Esophagus squamous epithelium (tissue), 5 donors: ENCODE measurements around the gene FNIP2. TPM values are rescaled to one million over a fixed set of nuclear protein-coding genes. Genes with fewer than 3 reads are reported as not detected.

ENCODE experiments used
- DNase-seq: peaks from one replicate; lab custom pipeline; 2025; lab: John Stamatoyannopoulos, UW
- H3K27ac ChIP-seq, 4 donors: fragments of 200-600 bp; sonication (generic); one replicate each; pipeline ENCODE4 v1.5.1; 2016 to 2019; ENCODE audit warnings: mild to moderate bottlenecking in 1 of 4
- H3K27me3 ChIP-seq, 4 donors: fragments of 200-600 bp; sonication (generic); 1 replicate in 3 of 4; 2 replicates in 1 of 4; pipeline versions ENCODE4 v1.5.1 to v1.6.0; 2017 to 2021; ENCODE audit warnings: antibody characterized with exemption in 1 of 4
- H3K36me3 ChIP-seq, 3 donors: fragments of 200-600 bp; sonication (generic); one replicate each; pipeline ENCODE4 v1.5.1; 2016 to 2019
- H3K4me1 ChIP-seq, 3 donors: fragments of 200-600 bp; sonication (generic); one replicate each; pipeline ENCODE4 v1.5.1; 2017 to 2019
- H3K4me3 ChIP-seq, 4 donors: fragments of 200-600 bp; sonication (generic); 1 replicate in 3 of 4; 2 replicates in 1 of 4; pipeline ENCODE4 v1.5.1; 2016 to 2019; ENCODE audit warnings: mild to moderate bottlenecking in 2 of 4, moderate library complexity in 1 of 4
- H3K9me3 ChIP-seq, 3 donors: fragments of 200-600 bp; sonication (generic); one replicate each; pipeline ENCODE4 v1.5.1; 2016 to 2019
- CTCF ChIP-seq, 6 experiments: fragments of 450-650 bp in 4 of 6; fragments of 200-600 bp in 2 of 6; sonication (generic) in 2 of 6; IDR thresholded peaks; one replicate each; pipeline ENCODE4 v1.5.1; 2016 to 2019; ENCODE audit warnings: antibody characterized with exemption in 6 of 6, mild to moderate bottlenecking in 4 of 6, moderate library complexity in 4 of 6
- POLR2A ChIP-seq, 4 donors: fragments of 450-650 bp; IDR thresholded peaks; one replicate each; pipeline ENCODE4 v1.6.1; 2017; ENCODE audit warnings: antibody characterized with exemption in 4 of 4, mild to moderate bottlenecking in 4 of 4, moderate library complexity in 3 of 4
- WGBS, 2 donors: methylation state at CpG; one replicate each; pipeline ENCODE4 v1.1.5; 2018; 5-methylcytosine and 5-hydroxymethylcytosine counted together
- intact Hi-C: fragments of 100-400 bp; cut with DNase I; formaldehyde crosslinking; loops from one replicate; pipeline ENCODE4 v1.15.0; 2022
- total RNA-seq, 4 donors: library from RNA; depleted of rRNA; stranded (reverse); fragments of >200 nt; gene quantifications; one replicate each; pipeline ENCODE4 v1.1.0, GENCODE V29; 2016
- donor health status: DM: yes; HTN: yes; CAD: no.

FNIP2 gene
- total RNA-seq, 4 donors from 2014 or later, result 6.0 to 28.8 (median 12.4) TPM

GRCh38 chr4:158823461-158823873 is 54.6 kb downstream of the FNIP2 start:
- intact Hi-C loops, result no loop called here
- no peak for DNase-seq
- TF ChIP-seq POLR2A (IDR thresholded peaks at IDR 0.05) (no peak), CTCF (IDR thresholded peaks at IDR 0.05) (no peak)
- Histone ChIP-seq H3K9me3 (no peaks in the 10 kb centered on the region), H3K4me3 (no peak overlapping the region), H3K4me1 (peaks cover 4 to 80% (median 52%) of the 10 kb centered on the region in 3 donors), H3K27me3 (no peaks in the 10 kb centered on the region), H3K36me3 (peaks cover 0 to 3% (median 0%) of the 10 kb centered on the region in 3 donors), H3K27ac (no peak overlapping the region)
- WGBS, 2 donors, result 56 to 70% methylated on average over 3 of the region's 3 CpGs

- Histone ChIP-seq H3K27ac (peak overlapping the region in 2 of 4 donors; percentile 2 to 29), H3K27me3 (no peaks in the 10 kb centered on the region), H3K36me3 (peaks cover 0 to 9% (median 0%) of the 10 kb centered on the region in 3 donors), H3K9me3 (no peaks in the 10 kb centered on the region), H3K4me3 (no peak overlapping the region), H3K4me1 (peaks cover 4 to 69% (median 46%) of the 10 kb centered on the region in 3 donors)
- no peak for TF ChIP-seq POLR2A (IDR thresholded peaks at IDR 0.05)
- TF ChIP-seq CTCF (IDR thresholded peaks at IDR 0.05), result no peak
- intact Hi-C loops, result no loop called here
- 71% methylated on average over 7 of the region's 7 CpGs for WGBS, 2 donors
- no peak for DNase-seq
Observed at GRCh38 chr4:158824425-158825274, 55.8 kb downstream of the FNIP2 start.

- Histone ChIP-seq H3K4me3 (no peak overlapping the region), H3K4me1 (peaks cover 4 to 60% (median 37%) of the 10 kb centered on the region in 3 donors), H3K27me3 (no peaks in the 10 kb centered on the region), H3K36me3 (peaks cover 0 to 11% (median 0%) of the 10 kb centered on the region in 3 donors), H3K27ac (peak overlapping the region in 1 of 4 donors; percentile 29), H3K9me3 (no peaks in the 10 kb centered on the region)
- TF ChIP-seq CTCF (IDR thresholded peaks at IDR 0.05), result no peak
- TF ChIP-seq POLR2A (IDR thresholded peaks at IDR 0.05), result no peak
- 86 to 89% methylated on average over 4 of the region's 4 CpGs for WGBS, 2 donors
- intact Hi-C loops, result no loop called here
- DNase-seq, result no peak
Observed at GRCh38 chr4:158825433-158826036, 56.7 kb downstream of the FNIP2 start.

- no peak overlapping the region for H3K4me3 ChIP-seq
- no peak overlapping the region for H3K27ac ChIP-seq
- no peaks in the 10 kb centered on the region for H3K27me3 ChIP-seq
- peaks cover 0 to 16% (median 0%) of the 10 kb centered on the region in 3 donors for H3K36me3 ChIP-seq
- peaks cover 4 to 55% (median 35%) of the 10 kb centered on the region in 3 donors for H3K4me1 ChIP-seq
- DNase-seq, result no peak
- TF ChIP-seq CTCF (IDR thresholded peaks at IDR 0.05), result no peak
- TF ChIP-seq POLR2A (IDR thresholded peaks at IDR 0.05), result no peak
- no peaks in the 10 kb centered on the region for H3K9me3 ChIP-seq
- intact Hi-C loops, result no loop called here
Observed at GRCh38 chr4:158826057-158826456, 57.2 kb downstream of the FNIP2 start.

- 20 to 29% methylated on average over 1 of the region's 1 CpG for WGBS, 2 donors
- TF ChIP-seq POLR2A (IDR thresholded peaks at IDR 0.05) (no peak), CTCF (IDR thresholded peaks at IDR 0.05) (no peak)
Observed at GRCh38 chr4:158826882-158827281, 58.1 kb downstream of the FNIP2 start.

More at GRCh38 chr4:158826882-158827281, 58.1 kb downstream of the FNIP2 start:
- H3K4me1 ChIP-seq, result peaks cover 4 to 53% (median 32%) of the 10 kb centered on the region in 3 donors
- H3K27ac ChIP-seq, result peak overlapping the region in 3 of 4 donors; percentile 23 to 42 (median 42)
- H3K9me3 ChIP-seq, result no peaks in the 10 kb centered on the region
- intact Hi-C loops, result no loop called here
- H3K27me3 ChIP-seq, result no peaks in the 10 kb centered on the region
- no peak for DNase-seq
- H3K4me3 ChIP-seq, result no peak overlapping the region
- H3K36me3 ChIP-seq, result peaks cover 0 to 24% (median 2%) of the 10 kb centered on the region in 3 donors
